G401.6 (cell line): ENCODE measurements around the gene ZNF750.

Experiments
- FAIRE-seq: peaks from 2 replicates; lab custom pipeline; 2012; peaks lifted over from hg19 to GRCh38; lab: Jason Lieb, UNC

The ZNF750 gene

DNA sequence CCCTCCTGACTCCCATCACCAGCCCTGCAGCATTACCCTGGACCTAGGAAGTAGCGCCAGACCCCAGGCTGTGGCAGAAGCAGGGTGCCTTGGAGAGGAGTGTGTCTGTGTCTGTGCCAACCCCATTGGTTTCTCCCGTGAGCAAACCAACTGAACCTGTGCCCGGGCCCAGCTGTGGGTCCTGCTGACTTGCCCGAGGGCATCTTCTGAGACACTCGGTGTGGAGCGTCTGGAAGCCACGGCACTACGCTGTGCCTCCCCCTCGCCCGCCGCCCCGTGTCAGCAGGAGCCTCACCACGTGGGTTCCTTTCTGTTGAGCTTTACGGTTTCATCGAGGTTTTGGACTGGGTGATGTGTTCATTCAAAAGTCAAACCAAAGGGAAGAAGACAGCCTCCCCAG is 27.8 kb downstream of the ZNF750 start:
- no peak for FAIRE-seq

DNA sequence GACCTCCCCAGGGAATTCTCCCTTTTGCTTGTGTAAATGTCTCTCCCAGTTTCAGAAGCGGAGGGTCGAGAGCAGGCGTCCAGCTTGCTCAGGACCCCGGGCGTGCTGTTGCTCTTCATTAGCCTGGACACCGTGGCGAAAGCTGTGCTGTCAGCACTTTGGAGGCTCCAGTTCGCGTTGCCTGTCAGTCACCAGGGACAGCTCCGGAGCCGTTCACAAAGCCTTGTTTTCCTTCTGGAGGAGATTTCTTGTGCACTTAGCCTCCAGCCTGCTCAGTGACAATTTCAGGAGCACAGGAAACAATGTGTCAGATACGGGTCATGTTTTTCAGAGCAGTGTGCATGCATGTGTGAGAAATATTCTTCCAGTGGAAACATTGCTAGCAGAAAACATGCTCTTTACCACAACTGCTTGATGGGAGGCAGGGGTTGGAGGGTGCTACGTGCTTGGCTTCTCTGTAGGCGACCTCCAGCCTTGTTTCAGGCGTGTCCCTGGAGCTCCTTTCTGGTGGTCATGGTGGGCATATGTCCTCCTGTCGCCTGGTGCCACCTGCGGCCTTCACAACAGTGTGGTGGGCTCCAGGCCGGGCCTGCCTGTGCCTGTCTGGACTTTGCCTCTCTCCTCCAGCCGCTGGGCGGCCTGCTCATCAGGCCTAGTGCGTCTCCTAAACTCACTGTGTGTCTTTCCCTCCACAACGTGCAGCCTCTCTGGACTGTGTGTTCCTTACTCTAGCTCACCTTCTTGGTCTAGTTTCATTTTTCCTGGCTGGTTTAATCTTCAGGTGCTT is 29.0 kb downstream of the ZNF750 start:
- no peak for FAIRE-seq

DNA sequence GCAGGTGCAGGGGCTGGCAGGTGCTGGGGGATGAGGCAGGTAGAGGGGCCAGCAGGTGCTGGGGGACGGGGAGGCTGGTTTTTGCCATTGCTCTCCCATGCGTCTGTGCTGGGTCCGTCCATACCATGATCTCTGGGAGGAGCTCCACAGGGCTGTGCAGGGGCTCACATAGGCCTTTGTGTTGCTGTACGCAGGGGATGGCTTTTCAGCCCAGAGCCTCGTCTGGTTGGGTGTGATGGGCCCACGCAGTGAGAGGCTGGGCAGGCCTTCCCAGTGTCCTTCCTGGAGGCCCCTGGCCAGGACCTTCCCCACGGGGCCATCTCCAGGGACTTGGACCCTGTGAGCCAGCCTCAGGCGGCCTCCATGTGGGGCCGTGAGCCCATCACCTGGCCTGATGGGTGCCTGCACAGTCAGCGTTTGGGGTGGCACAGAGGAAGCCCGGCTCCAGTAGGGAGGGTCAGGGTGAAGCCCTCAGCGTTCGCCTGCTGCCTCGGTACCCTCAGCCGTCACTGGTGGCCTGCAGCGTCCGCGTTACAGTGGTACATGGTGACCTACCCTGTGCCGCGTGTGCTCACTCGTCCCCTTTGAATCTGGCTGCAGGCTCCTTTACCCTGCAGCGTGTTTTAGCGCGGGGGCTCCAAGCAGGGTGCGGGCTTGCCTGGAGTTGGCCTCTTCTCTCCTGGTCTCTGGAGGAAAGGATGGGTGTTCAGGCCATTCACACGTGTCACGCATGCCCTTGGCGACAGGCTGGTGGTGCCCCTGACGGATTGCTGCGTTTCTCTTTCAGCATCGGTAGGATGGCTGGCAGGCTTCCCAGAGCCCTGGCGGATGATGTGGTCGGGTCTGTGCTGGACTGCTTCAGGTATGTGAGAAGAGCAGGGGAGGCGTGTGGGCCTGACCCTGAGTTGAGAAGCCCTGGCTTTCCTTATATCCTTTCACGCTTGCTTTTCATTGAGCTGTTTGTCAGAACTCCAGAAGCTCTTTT is 30.6 kb downstream of the ZNF750 start:
- FAIRE-seq, result no peak

DNA sequence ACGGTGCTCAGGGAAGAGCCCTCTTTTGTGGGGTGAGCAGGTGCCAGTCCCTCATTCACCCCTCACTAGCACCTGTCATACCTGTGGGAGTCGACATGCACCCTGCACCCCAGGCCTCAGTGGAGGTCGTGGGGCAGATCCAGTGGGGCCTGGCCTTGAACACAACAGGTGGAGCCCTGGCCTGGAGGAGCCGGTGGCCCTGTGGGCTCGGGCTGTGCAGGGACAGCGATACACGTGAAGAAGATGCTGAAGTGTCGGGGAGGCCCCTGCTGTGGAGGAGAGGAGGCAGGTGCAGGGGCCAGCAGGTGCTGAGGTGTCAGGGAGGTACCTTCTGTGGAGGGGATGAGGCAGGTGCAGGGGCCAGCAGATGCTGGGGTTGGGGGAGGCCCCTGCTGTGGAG is 31.8 kb downstream of the ZNF750 start:
- no peak for FAIRE-seq

DNA sequence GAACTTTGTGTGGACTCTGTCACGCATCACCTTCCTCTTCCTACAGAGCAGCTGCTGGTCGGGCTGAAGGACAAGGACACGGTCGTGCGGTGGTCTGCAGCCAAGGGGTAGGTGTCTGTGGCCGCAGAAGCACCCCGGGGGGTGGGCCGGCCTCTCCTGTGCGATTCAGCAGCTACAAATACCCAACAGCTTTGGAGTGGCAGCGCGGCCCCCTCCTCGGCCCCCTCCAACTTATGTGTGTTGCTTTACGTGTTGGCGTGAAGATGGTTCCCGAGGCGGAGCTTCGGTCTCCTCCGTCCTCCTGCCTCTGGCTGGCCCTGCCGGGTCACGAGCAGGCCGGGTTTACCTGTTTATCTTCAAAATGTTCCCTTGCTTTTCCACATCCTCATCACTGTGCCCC is 32.3 kb downstream of the ZNF750 start:
- FAIRE-seq, result no peak

DNA sequence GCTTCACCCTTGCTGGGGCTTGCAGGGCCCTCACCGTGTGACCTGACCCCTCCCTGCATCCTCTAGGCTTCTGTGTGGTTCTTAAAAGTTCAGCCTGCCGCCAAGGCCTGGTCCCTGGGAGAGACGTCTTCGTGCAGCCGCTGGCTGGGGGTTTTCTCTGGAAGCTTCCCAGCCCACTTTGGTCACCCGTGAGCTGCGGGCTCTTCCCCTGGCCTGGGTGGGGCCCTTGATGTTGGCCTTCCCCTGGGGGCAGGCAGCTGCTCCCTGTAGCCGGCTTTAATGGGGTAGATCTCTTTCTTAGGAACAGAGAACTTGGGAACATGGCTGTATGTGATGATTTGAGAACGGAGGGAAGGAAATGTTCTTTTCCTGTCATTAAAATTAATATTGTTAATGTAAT is 32.7 kb downstream of the ZNF750 start:
- FAIRE-seq, result no peak

DNA sequence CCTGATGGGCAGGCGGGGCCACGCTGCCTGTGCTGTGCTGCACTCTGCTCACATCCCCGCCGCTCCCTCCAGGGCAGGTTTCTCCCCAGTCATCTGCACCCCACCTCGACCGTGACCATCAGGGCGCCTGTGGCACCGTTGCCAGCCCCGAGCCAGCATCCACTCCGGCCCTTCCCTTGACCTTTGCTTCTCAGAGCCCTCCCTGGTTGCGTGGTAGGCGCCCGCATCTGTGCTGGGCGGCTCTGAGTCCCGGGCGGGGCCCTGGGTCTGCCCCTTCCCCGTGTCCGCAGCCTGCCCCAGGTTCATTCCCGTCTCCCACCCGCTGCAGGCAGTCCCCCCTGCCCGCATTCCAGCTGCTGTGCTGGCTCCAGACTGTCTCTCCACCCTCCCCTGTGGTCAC is 33.2 kb downstream of the ZNF750 start:
- FAIRE-seq, result no peak

DNA sequence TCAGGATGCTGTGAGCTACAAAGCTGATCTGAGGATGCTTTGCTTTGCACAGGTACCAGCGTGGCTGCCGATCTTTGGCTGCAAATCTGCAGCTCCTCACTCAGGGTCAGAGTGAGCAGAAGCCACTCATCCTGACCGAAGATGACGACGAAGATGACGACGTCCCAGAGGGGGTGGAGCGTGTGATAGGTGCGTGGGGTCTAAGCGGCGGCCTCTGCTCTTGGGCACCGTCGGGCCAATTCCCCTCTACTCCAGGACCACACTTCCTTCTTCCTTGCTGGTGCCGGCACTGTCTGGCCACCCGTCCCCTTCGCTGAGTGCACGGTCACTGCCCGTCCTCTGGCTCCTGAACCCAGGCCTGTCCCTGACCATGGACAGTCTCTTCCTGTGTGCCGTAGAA is 34.0 kb downstream of the ZNF750 start:
- no peak for FAIRE-seq

DNA sequence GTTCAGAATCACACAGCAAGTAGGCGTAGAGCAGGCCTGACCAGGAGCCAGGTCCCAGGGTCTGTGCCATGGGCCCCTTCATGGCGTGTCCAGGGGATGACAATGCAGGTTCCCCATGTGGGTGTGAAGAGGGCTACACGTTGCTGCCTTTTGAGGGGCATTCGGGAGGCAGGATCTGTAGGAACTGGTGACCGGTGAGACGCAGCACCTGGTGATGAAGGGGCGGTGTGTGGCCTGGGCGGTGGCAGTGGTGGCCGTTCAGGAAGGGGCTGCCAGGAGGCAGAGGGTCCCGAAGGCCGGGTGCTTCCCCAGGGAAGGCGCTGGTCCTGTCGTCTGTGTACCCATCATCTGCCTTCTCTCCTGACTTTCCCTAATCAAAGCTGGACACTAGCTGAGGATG is 34.6 kb downstream of the ZNF750 start:
- no peak for FAIRE-seq

DNA sequence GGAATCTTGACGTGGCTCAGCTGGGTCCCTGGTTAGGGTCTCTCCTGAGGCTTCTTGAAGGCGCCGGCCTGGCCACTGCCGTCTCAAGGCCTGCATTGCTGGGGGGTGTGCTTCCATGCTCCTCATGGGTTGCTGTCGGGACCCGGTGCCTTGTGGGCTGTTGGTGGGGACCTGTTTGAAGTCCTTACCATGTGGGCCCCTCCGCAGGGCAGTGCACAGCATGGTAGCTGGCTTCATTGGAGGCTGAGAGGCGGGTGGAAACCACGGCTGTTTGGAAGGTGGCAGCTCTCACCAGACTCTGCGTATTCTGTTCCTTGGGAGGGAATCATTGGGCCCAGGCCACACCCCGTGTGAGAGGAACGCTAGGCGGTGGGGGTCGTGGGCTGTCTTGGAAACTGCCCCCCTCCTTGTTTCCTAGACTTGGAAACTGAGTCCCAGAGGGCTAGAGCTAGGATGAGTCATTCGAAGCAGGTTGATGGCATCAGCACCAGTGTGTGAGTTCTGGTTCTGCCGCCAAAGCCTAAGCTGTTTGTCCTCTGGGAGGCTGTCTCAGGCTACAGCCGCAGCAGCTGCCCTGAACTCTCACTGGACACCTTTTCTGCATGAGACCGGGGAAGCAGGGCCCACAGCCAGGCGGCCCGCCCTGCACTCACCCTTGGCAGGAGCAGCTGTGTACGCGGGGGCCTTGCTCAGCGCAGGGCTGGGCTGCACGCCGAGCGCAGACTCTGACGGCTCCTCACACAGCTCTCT is 35.2 kb downstream of the ZNF750 start:
- no peak for FAIRE-seq

DNA sequence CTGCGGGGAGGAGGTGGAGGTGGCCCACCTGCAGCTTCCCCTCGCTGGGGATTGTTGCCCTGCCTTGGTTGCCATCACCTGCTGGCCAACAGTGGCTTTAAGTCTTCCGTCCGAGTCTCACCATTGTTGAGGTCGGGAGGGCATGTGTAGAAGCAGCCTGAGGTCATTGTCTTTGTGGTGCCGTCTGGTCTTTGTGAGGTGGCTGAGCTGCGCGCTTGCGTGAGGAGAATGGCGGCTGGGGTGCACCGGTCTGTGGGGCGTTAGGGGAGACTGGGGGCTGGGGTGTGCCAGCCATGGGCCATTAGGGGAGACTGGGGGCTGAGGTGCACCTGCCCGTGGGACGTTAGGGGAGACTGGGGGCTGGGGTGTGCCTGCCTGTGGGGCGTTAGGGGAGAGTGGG is 36.2 kb downstream of the ZNF750 start:
- no peak for FAIRE-seq

DNA sequence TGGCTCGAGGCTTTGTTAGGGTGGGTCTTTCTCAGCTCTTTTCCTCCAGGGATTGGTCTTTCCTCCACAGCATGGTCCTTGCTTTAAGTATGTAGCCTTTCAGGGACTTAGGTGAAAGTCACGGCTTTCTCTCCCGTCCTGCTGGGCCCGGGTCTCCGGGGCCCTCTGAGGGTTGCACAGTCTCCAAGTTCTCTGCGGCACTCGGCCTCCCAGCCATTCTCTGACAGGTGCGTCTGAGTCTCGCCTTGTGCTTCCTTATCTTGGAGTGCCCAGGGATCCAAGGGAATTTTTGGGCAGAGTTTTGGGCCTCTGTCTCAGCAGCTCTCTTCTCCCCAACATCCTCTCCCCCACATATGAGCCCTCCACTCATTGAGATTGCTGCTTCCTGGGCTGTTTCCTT is 36.6 kb downstream of the ZNF750 start:
- no peak for FAIRE-seq

DNA sequence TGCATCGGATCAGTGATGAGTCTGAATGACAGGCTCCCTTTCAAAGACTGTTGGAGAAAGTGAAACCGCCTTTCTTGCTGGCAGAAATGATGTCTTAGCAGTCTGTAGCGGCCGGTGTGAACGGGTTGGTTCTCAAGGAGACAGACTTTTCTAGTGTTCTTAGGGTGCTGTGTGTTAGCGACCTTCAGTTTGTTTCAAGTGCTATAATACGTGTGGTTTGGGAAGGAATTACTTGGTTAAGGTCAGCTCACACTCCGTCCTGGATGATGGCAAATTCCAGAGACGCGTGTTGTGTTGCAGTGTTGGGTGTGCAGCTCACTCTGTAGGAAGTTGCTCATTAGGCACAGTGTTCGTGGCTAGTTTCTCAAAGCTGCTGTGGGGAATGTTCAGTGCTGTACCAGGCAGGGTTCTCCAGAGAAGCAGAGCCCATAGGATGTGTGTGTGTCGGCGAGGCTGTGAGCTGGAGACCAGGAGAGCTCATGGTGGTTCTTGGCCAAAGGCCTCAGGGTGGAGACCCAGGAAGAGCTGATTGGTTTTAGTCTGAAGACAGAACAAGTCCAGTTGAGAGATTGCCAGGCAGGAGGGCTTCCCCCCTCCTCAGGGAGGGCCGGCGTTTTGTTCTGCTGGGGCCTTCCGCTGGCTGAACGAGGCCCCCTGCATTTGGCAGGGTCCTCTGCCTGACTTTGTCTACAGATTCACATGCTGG is 37.6 kb downstream of the ZNF750 start:
- no peak for FAIRE-seq

DNA sequence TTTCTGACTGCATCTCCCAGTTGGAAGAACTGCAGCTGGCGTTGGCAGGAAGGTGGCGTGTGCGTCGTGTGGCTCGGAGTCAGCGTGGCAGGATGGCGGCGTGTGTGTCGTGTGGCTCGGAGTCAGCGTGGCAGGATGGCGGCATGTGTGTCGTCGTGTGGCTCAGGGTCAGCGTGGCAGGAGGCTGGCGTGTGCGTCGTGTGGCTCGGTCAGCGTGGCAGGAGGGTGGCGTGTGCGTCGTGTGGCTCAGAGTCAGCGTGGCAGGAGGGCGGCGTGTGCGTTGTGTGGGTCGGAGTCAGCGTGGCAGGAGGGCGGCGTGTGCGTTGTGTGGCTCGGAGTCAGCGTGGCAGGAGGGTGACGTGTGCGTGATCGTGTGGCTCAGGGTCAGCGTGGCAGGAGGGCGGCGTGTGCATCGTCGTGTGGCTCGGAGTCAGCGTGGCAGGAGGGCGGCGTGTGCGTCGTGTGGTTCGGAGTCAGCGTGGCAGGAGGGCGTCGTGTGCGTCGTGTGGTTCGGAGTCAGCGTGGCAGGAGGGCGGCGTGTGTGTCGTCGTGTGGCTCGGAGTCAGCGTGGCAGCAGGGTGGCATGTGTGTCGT is 38.3 kb downstream of the ZNF750 start:
- no peak for FAIRE-seq

DNA sequence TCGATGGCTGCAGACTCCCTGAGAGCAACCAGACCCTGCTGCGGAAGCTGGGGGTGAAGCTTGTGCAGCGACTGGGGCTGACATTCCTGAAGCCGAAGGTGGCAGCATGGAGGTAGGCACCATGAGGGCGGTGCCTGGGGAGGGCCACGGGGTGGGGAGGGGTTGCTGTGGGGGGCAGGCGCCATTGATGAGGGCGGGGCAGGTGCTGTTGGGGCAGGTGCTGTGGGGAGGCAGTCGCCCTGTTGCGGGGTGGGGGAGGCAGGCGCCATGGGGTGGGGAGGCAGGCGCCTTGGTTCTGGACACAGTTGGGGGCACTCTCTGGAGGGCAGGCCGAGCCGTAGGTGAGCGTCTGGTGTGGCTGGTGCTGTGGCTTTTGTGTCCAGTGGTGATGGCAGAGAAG is 38.9 kb downstream of the ZNF750 start:
- no peak for FAIRE-seq

DNA sequence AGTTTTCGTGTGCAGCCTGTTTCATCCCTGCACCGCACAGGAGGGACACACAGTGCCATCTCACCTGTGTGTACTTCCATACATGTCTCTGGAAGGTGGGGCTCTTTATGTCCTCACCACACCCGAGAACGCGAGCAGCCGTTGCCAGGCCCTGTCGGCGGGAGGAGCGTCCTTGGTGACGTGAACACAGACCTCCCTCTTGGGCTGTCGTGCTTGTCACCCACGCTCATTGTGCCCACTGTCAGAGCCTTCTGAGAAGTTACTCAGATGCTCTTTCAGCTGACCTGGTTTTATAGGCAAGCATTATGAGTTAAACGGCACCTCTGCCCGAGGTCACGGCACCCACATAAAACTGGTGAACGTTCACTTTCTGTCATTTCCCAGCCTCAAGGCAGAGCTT is 40.2 kb downstream of the ZNF750 start:
- no peak for FAIRE-seq

DNA sequence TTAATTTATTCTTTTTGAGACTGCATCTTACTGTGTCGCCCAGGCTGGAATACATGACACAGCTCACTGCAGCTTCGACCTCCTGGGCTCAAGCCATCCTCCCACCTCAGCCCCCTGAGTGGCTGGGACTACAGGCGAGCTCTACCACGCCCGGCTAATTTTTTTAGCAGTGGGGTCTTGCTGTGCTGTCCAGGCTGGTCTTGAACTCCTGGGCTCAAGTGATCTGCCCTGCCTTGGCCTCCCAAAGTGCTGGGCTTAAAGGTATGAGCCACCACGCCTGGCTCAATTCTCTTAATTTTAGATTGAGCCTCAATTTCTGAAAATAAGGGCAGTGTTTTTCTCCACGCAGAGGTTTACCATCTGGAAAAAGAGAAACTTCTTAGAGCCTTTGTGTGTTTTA is 41.1 kb downstream of the ZNF750 start:
- FAIRE-seq, result no peak

DNA sequence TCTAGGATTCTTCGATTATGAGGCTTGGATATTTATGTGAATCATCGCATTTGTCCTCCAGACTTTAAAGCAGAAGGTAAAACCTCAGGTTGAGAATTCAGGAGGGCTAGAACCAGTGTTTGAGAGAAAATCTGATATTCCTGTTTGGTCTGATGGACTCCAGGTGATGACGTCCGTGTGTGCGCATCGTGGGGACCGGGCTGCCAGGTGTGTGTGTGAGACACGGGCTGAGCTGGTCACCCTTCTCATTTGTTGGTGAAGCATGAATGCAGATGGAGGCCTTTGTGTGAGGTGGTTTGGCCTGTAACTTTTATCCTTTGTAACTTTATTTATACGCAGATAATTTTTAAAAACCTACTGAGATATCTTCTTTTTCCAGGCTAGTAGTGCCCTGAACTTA is 42.8 kb downstream of the ZNF750 start:
- no peak for FAIRE-seq

DNA sequence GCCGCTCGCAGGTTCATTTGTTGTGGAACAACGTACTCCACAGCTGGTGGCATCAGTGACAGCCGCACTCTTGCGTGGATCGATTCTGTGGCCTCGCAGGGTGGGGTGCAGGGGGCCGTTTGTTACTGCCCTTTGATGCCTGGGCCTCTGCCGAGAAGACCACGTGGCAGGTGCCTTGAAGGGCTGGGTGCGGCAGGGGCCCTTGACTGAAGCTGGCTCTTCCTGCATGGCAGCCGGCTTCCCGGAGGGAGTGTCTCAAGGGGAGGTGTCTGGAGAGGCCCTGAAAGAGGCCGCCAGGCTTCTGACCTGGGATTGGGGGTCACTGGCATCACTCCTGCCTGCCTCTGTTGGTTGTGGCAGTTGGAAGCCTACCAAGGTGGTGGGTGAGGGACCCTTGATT is 44.2 kb downstream of the ZNF750 start:
- no peak for FAIRE-seq

DNA sequence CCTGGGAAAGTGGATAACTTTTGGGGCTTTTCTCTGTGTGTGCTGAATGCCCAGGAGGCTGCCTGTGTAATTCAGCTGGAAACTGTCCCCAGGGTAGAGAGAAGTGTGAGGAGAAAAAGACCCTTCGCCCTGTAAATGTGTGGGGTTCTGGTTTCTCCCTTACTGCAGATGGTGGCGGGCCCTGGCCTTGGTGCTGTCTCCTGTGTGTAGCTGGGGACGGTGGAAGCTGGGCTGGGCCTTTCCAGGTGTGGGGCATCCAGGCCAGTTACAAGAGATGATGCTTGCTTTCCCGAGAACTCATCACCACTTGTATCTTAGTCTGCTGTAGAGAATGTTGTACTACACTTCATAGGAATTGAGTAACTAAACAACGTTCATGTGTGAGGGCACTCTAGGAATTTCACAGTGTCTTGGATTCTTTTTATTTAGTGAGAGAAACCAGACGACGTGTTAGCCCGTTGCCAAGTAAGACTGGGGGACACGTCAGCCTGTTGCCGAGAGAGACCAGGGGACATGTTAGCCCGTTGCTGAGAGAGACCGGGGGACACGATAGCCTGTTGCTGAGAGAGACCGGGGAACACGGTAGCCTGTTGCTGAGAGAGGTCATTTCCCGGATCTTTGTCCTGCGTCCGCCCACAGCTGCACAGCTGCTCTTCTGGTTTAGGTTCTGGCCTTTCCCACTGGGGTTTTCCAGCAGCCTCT is 44.9 kb downstream of the ZNF750 start:
- FAIRE-seq, result no peak

DNA sequence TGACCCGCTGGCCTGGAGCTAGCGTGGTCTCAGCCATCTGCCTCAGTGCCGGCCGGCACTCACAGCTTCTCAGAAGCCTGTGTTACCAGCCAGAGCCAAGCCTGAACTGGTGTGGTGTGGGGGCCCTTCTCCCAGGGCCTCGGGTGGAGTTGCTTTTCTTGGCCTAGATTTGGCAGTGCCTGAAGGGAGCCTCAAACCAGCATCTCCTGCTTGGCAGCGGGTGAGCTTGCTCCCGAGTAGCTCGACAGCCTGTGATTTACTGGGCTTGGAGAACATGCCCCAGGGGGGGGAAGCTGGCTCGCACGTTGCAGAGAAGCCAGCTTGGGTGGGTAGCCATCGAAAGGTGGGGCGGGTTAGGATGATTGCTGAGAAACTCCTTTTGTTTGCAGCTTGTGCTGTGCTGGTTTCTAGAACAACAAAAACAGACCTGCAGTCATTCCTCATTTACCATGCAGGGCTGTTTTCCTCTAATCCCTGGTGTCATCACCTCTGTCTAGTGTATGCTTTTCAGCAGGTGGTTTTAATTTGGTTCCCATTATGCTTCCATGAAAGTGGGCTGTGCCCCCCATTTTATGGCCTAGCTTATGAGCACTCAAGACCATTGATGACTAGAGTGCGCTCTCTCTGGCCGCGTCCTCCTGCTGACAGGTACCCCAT is 45.7 kb downstream of the ZNF750 start:
- FAIRE-seq, result no peak
